ENCODE measurements around the gene VPS54.
"Not testable (repeated sequence)": the region's sequence is repeated elsewhere in the genome, so short reads cannot be mapped to it uniquely, and the experiment has no call there.

The VPS54 gene

GRCh38 chr2:63863707-63864106 is 155.5 kb downstream of the VPS54 start:
- DNase-seq, result no peak

GRCh38 chr2:63862806-63863205 is 156.4 kb downstream of the VPS54 start:
- DNase-seq, result no peak

- peak; percentile 65 for DNase-seq
These were observed 157.9 kb downstream of the VPS54 start for GRCh38 chr2:63861220-63861822.

GRCh38 chr2:63858291-63858690 is 160.9 kb downstream of the VPS54 start:
- DNase-seq, result no peak

- peak; percentile 96 for DNase-seq
These were observed 163.0 kb downstream of the VPS54 start for GRCh38 chr2:63856303-63856603.

GRCh38 chr2:63855418-63856302 is 163.6 kb downstream of the VPS54 start:
- DNase-seq, result no peak

- DNase-seq, result peak; percentile 48
These were observed 165.5 kb downstream of the VPS54 start for GRCh38 chr2:63853527-63854310.

- DNase-seq, result no peak
These were observed 167.4 kb downstream of the VPS54 start for GRCh38 chr2:63851691-63852311.

- no peak for DNase-seq
These were observed 168.6 kb downstream of the VPS54 start for GRCh38 chr2:63850649-63851048.

GRCh38 chr2:63850204-63850571 is 169.0 kb downstream of the VPS54 start:
- DNase-seq, result no peak

GRCh38 chr2:63849381-63850203 is 169.6 kb downstream of the VPS54 start:
- no peak for DNase-seq

GRCh38 chr2:63847571-63847970 is 171.7 kb downstream of the VPS54 start:
- DNase-seq, result not testable (repeated sequence)

- no peak for DNase-seq
These were observed 172.7 kb downstream of the VPS54 start for GRCh38 chr2:63846487-63846886.

- no peak for DNase-seq
These were observed 173.4 kb downstream of the VPS54 start for GRCh38 chr2:63845866-63846265.

- DNase-seq, result no peak
These were observed 174.6 kb downstream of the VPS54 start for GRCh38 chr2:63844616-63845015.

GRCh38 chr2:63843791-63844190 is 175.4 kb downstream of the VPS54 start:
- no peak for DNase-seq

GRCh38 chr2:63843093-63843492 is 176.1 kb downstream of the VPS54 start:
- DNase-seq, result no peak

- peak; percentile 61 for DNase-seq
These were observed 176.8 kb downstream of the VPS54 start for GRCh38 chr2:63842149-63843061.

All from MV-4-11 (cell line).